ENCODE data around the gene CASP5. TPM values are rescaled to one million over a fixed set of nuclear protein-coding genes. Genes with fewer than 3 reads are reported as not detected.
A peak's percentile ranks its signal among the peaks of the same experiment; 100 is the strongest.

Gene CASP5
- total and polyA plus RNA-seq, 2 experiments from 2014 or later = 0.46 to 2.9 TPM

DNA sequence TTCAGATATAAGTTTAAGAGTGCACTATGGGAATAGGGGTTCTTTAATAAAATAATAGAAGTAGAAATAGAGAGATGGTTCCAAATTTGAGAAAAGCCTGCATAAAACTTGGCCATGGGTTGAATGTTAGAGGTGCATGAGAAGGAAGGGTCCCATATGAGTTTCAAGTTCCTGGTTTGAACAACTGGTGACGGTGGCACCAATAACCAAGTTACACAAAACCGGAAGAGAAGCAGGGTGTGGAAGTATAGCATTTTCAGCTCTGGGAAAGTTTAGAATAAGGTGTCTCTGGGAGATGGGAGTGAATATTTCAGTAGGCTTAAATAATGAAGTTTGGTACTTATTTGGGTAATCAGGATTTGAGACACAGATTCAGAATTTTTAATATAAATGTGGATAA is 9.5 kb upstream of the CASP5 start:
- Histone ChIP-seq H3K36me3 (replicated peaks; ENCODE audit: insufficient read depth, low read depth) (no peaks in the 10 kb centered on the region), H3K27ac (no peak overlapping the region), H4K20me1 (ENCODE audit: insufficient read depth, poor library complexity, severe bottlenecking) (no peaks in the 10 kb centered on the region), H3K79me2 (no peaks in the 10 kb centered on the region), H3K4me3 (no peak overlapping the region), H2AFZ (no peak overlapping the region), H3K27me3 (no peaks in the 10 kb centered on the region), H3K9me2 (replicated peaks; ENCODE audit: insufficient read depth) (no peaks in the 10 kb centered on the region), H3K4me1 (ENCODE audit: insufficient read depth) (no peaks in the 10 kb centered on the region), H3K9me3 (ENCODE audit: low read depth) (no peaks in the 10 kb centered on the region), H3K4me2 (no peak overlapping the region)
- TF ChIP-seq EZH2 (IDR thresholded peaks at IDR 0.05; ENCODE audit: borderline replicate concordance) = no peak
- TF ChIP-seq, protein P1, sequence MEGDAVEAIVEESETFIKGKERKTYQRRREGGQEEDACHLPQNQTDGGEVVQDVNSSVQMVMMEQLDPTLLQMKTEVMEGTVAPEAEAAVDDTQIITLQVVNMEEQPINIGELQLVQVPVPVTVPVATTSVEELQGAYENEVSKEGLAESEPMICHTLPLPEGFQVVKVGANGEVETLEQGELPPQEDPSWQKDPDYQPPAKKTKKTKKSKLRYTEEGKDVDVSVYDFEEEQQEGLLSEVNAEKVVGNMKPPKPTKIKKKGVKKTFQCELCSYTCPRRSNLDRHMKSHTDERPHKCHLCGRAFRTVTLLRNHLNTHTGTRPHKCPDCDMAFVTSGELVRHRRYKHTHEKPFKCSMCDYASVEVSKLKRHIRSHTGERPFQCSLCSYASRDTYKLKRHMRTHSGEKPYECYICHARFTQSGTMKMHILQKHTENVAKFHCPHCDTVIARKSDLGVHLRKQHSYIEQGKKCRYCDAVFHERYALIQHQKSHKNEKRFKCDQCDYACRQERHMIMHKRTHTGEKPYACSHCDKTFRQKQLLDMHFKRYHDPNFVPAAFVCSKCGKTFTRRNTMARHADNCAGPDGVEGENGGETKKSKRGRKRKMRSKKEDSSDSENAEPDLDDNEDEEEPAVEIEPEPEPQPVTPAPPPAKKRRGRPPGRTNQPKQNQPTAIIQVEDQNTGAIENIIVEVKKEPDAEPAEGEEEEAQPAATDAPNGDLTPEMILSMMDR (IDR thresholded peaks at IDR 0.05; ENCODE audit: poor library complexity) = no peak
- no peak for TF ChIP-seq EZH2phosphoT487 (IDR thresholded peaks at IDR 0.05; ENCODE audit: low read depth, severe bottlenecking, unreplicated experiment)
- 93% methylated on average over 2 of the region's 2 CpGs for WGBS (ENCODE audit: low lambda C conversion rate, missing lambda C conversion rate)
- DNase-seq (ENCODE audit: low spot score) = no peak

DNA sequence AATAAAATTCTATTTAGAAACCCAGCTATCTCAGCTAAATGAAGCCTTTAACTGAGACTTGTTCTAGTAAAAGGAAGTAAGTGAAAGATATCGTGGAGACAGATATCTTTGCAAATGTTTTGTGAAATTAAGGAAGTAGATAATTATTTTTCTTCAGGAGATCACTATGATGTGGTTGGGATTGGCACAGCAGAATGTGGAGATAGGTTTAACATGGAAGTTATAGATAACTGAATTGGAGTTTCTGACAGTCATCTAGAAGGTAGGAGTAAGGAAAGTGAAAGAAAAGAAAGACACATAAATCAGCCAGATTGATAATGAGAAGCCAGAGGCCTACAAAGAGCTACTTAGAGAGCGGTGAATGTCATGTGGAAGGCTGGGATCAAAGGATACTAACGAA is 4.7 kb upstream of the CASP5 start:
- no peak for DNase-seq (ENCODE audit: low spot score)
- H3K27me3 ChIP-seq = no peaks in the 10 kb centered on the region
- no peaks in the 10 kb centered on the region for H3K9me2 ChIP-seq (replicated peaks; ENCODE audit: insufficient read depth)
- H3K9me3 ChIP-seq (ENCODE audit: low read depth) = no peaks in the 10 kb centered on the region
- H3K4me1 ChIP-seq (ENCODE audit: insufficient read depth) = peaks cover 1% of the 10 kb centered on the region
- WGBS (ENCODE audit: low lambda C conversion rate, missing lambda C conversion rate) = 47% methylated on average over 3 of the region's 3 CpGs
- no peak overlapping the region for H3K4me3 ChIP-seq
- no peaks in the 10 kb centered on the region for H3K36me3 ChIP-seq (replicated peaks; ENCODE audit: insufficient read depth, low read depth)
- no peak overlapping the region for H3K27ac ChIP-seq
- no peak overlapping the region for H2AFZ ChIP-seq
- H3K79me2 ChIP-seq = no peaks in the 10 kb centered on the region
- no peak overlapping the region for H3K4me2 ChIP-seq
- H4K20me1 ChIP-seq (ENCODE audit: insufficient read depth, poor library complexity, severe bottlenecking) = no peaks in the 10 kb centered on the region
- TF ChIP-seq EZH2phosphoT487 (IDR thresholded peaks at IDR 0.05; ENCODE audit: low read depth, severe bottlenecking, unreplicated experiment) (no peak), EZH2 (IDR thresholded peaks at IDR 0.05; ENCODE audit: borderline replicate concordance) (no peak)
- TF ChIP-seq, protein P1 (IDR thresholded peaks at IDR 0.05; ENCODE audit: poor library complexity) = no peak

DNA sequence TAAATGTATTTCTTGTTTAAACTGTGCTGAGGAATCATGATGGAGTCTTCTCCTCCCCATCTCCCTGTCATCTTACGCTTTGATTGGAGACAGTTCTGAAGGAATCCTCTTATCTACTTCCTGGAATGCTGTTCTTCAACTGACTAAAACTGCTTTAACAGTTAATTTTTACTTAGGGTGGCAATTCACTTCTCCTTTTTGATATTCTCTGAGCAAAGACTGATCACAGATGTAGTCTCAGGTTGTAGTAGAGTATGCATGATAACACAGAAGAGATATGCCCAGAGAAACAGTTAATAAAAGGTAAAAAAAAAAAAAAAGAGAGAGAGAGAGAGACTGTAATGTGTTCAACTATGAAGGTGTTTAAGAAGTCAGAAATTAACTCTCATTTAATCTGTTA is 1.4 kb upstream of the CASP5 start:
- H3K36me3 ChIP-seq (replicated peaks; ENCODE audit: insufficient read depth, low read depth) = no peaks in the 10 kb centered on the region
- no peaks in the 10 kb centered on the region for H4K20me1 ChIP-seq (ENCODE audit: insufficient read depth, poor library complexity, severe bottlenecking)
- H2AFZ ChIP-seq = no peak overlapping the region
- peak overlapping the region; percentile 77 for H3K27ac ChIP-seq
- no peaks in the 10 kb centered on the region for H3K9me2 ChIP-seq (replicated peaks; ENCODE audit: insufficient read depth)
- no peaks in the 10 kb centered on the region for H3K79me2 ChIP-seq
- TF ChIP-seq EZH2 (IDR thresholded peaks at IDR 0.05; ENCODE audit: borderline replicate concordance) (no peak), EZH2phosphoT487 (IDR thresholded peaks at IDR 0.05; ENCODE audit: low read depth, severe bottlenecking, unreplicated experiment) (no peak)
- TF ChIP-seq, protein P1 (IDR thresholded peaks at IDR 0.05; ENCODE audit: poor library complexity) = no peak
- H3K4me1 ChIP-seq (ENCODE audit: insufficient read depth) = peaks cover 3% of the 10 kb centered on the region
- no peak overlapping the region for H3K4me3 ChIP-seq
- 27% methylated on average over 1 of the region's 1 CpG for WGBS (ENCODE audit: low lambda C conversion rate, missing lambda C conversion rate)
- DNase-seq (ENCODE audit: low spot score) = no peak
- no peak overlapping the region for H3K4me2 ChIP-seq
- no peaks in the 10 kb centered on the region for H3K9me3 ChIP-seq (ENCODE audit: low read depth)
- no peaks in the 10 kb centered on the region for H3K27me3 ChIP-seq

DNA sequence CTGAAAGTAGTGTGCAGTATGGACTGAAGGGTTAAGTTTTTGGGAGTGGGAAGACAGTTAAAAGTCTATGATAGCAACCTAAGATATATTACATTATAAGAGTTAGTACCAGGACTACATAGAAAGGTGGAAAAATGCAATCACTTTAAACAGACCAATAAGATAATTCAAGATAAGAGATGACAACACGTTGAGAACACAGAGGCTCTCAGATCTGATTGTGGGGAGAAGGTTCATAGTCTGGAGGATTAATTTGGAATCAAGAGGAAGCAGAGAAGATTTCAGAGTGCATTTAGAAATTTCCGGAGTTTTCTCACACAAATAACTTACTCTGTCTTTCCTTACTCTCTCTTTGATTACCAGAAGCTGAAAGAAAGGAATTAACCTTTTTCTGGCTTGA is 441 bp downstream of the CASP5 start:
- DNase-seq (ENCODE audit: low spot score) = no peak
- H4K20me1 ChIP-seq (ENCODE audit: insufficient read depth, poor library complexity, severe bottlenecking) = no peaks in the 10 kb centered on the region
- H3K9me3 ChIP-seq (ENCODE audit: low read depth) = no peaks in the 10 kb centered on the region
- H2AFZ ChIP-seq = no peak overlapping the region
- no peaks in the 10 kb centered on the region for H3K79me2 ChIP-seq
- TF ChIP-seq, protein P1 (IDR thresholded peaks at IDR 0.05; ENCODE audit: poor library complexity) = no peak
- no peak for TF ChIP-seq EZH2 (IDR thresholded peaks at IDR 0.05; ENCODE audit: borderline replicate concordance)
- no peak for TF ChIP-seq EZH2phosphoT487 (IDR thresholded peaks at IDR 0.05; ENCODE audit: low read depth, severe bottlenecking, unreplicated experiment)
- no peaks in the 10 kb centered on the region for H3K9me2 ChIP-seq (replicated peaks; ENCODE audit: insufficient read depth)
- no peak overlapping the region for H3K4me3 ChIP-seq
- no peaks in the 10 kb centered on the region for H3K27me3 ChIP-seq
- H3K36me3 ChIP-seq (replicated peaks; ENCODE audit: insufficient read depth, low read depth) = no peaks in the 10 kb centered on the region
- H3K4me1 ChIP-seq (ENCODE audit: insufficient read depth) = peaks cover 3% of the 10 kb centered on the region
- H3K4me2 ChIP-seq = peak overlapping the region; percentile 18
- WGBS (ENCODE audit: low lambda C conversion rate, missing lambda C conversion rate) = 54% methylated on average over 2 of the region's 2 CpGs
- H3K27ac ChIP-seq = peak overlapping the region; percentile 77

Measured in hepatocyte (in vitro differentiated cells).